ENCODE data around the gene ZNF652.

The ZNF652 gene

GRCh38 chr17:49338883-49339282 lies 23.2 kb downstream of the ZNF652 start:
- no peaks in the 10 kb centered on the region for H3K9me3 ChIP-seq
- no peaks in the 10 kb centered on the region for H3K27me3 ChIP-seq
- TF ChIP-seq, protein P1, sequence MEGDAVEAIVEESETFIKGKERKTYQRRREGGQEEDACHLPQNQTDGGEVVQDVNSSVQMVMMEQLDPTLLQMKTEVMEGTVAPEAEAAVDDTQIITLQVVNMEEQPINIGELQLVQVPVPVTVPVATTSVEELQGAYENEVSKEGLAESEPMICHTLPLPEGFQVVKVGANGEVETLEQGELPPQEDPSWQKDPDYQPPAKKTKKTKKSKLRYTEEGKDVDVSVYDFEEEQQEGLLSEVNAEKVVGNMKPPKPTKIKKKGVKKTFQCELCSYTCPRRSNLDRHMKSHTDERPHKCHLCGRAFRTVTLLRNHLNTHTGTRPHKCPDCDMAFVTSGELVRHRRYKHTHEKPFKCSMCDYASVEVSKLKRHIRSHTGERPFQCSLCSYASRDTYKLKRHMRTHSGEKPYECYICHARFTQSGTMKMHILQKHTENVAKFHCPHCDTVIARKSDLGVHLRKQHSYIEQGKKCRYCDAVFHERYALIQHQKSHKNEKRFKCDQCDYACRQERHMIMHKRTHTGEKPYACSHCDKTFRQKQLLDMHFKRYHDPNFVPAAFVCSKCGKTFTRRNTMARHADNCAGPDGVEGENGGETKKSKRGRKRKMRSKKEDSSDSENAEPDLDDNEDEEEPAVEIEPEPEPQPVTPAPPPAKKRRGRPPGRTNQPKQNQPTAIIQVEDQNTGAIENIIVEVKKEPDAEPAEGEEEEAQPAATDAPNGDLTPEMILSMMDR (IDR thresholded peaks at IDR 0.05; ENCODE audit: low read depth, low read length): no peak
- no peak overlapping the region for H3K4me3 ChIP-seq (ENCODE audit: low read depth, low read length)
- no peaks in the 10 kb centered on the region for H3K36me3 ChIP-seq
- no peak for DNase-seq
- no peaks in the 10 kb centered on the region for H3K4me1 ChIP-seq

GRCh38 chr17:49337884-49338283 lies 24.2 kb downstream of the ZNF652 start:
- H3K36me3 ChIP-seq: no peaks in the 10 kb centered on the region
- DNase-seq: no peak
- no peaks in the 10 kb centered on the region for H3K4me1 ChIP-seq
- H3K4me3 ChIP-seq (ENCODE audit: low read depth, low read length): no peak overlapping the region
- TF ChIP-seq, protein P1 (IDR thresholded peaks at IDR 0.05; ENCODE audit: low read depth, low read length): no peak
- no peaks in the 10 kb centered on the region for H3K9me3 ChIP-seq
- H3K27me3 ChIP-seq: no peaks in the 10 kb centered on the region

DNA sequence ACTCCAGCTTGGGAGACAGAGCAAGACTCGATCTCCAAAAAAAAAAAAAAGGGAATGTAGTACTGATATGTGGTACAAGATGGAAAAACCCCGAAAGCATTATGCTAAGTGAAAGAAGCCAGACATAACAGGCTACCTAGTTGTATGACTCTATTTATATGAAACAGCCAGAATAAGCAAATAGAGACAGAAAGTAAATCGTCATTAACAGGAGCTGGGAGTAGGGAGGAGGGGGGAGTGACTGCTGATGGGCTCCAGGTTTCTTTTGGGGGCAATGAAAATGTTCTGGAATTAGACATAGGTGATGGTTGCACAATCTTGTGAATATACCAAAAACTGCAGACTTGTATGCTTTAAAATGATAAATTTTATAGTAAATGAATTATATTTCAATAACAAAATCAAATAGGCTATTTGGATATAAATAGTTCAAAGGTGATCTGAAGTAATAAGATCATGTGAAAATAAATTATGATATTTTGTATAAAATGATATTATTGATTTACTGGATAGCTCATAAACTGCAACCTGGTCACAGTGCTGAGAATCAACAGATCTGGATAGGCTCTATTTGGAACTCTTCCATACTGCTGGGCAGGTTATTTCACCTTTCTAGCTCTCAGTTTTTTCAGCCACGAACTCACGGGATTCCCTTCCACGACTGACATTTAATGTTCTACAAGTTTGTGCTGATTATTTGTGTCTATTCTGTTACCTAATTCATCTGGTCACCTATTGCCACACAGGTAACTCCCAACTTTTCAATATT lies 27.1 kb downstream of the ZNF652 start:
- H3K4me1 ChIP-seq: no peaks in the 10 kb centered on the region
- H3K9me3 ChIP-seq: no peaks in the 10 kb centered on the region
- TF ChIP-seq, protein P1 (IDR thresholded peaks at IDR 0.05; ENCODE audit: low read depth, low read length): no peak
- no peak overlapping the region for H3K4me3 ChIP-seq (ENCODE audit: low read depth, low read length)
- no peaks in the 10 kb centered on the region for H3K27me3 ChIP-seq
- no peak for DNase-seq
- no peaks in the 10 kb centered on the region for H3K36me3 ChIP-seq

GRCh38 chr17:49333804-49334203 lies 28.2 kb downstream of the ZNF652 start:
- TF ChIP-seq, protein P1 (IDR thresholded peaks at IDR 0.05; ENCODE audit: low read depth, low read length): no peak
- Histone ChIP-seq H3K4me1 (no peaks in the 10 kb centered on the region), H3K9me3 (no peaks in the 10 kb centered on the region), H3K36me3 (no peaks in the 10 kb centered on the region), H3K4me3 (ENCODE audit: low read depth, low read length) (no peak overlapping the region), H3K27me3 (no peaks in the 10 kb centered on the region)
- DNase-seq: no peak

GRCh38 chr17:49327835-49328784 lies 33.9 kb downstream of the ZNF652 start:
- Histone ChIP-seq H3K4me1 (no peaks in the 10 kb centered on the region; the same call in 1 of the 2 replicates), H3K9me3 (no peaks in the 10 kb centered on the region), H3K36me3 (no peaks in the 10 kb centered on the region; the same call in 1 of the 2 replicates), H3K4me3 (ENCODE audit: low read depth, low read length) (no peak overlapping the region), H3K27me3 (no peaks in the 10 kb centered on the region)
- TF ChIP-seq, protein P1 (IDR thresholded peaks at IDR 0.05; ENCODE audit: low read depth, low read length): no peak
- no peak for DNase-seq
